CD8-positive, alpha-beta memory T cell (primary cell): ENCODE data around the gene UNC5B. TPM values are rescaled to one million over a fixed set of nuclear protein-coding genes. Genes with fewer than 3 reads are reported as not detected.

Source experiments
- CTCF ChIA-PET: fragments of 350-600 bp; sonication (Branson Sonifier 250); formaldehyde crosslinking; loops from one replicate; lab custom pipeline; 2021; ENCODE audit warnings: antibody characterized with exemption; lab: Charles Lee
- POLR2A ChIA-PET: fragments of 350-600 bp; sonication (Branson Sonifier 250); formaldehyde crosslinking; loops from one replicate; lab custom pipeline; 2021; ENCODE audit warnings: antibody characterized with exemption; lab: Charles Lee
- DNase-seq, 5 donors: peaks; one replicate each; pipeline versions ENCODE4 v3.0.0 to v3.0.0-alpha.2; 2020 to 2022; ENCODE audit warnings: mixed read lengths in 1 of 5
- H3K27ac ChIP-seq: one replicate; pipeline ENCODE4 v1.7.0; 2013; ENCODE audit warnings: low read depth, mild to moderate bottlenecking, low read length, moderate library complexity
- H3K27me3 ChIP-seq: 2 replicates; pipeline ENCODE4 v1.7.0; 2013; ENCODE audit warnings: low read length, mild to moderate bottlenecking; ENCODE audit not compliant: insufficient read depth, poor library complexity, severe bottlenecking
- H3K36me3 ChIP-seq: 2 replicates; pipeline ENCODE4 v1.7.0; 2013; ENCODE audit warnings: mild to moderate bottlenecking, low read length, moderate library complexity; ENCODE audit not compliant: insufficient read depth
- H3K4me1 ChIP-seq: 2 replicates; pipeline ENCODE4 v1.7.0; 2013; ENCODE audit warnings: mild to moderate bottlenecking, low read length, moderate library complexity; ENCODE audit not compliant: insufficient read depth
- H3K4me3 ChIP-seq: 2 replicates; pipeline ENCODE4 v1.7.0; 2013; ENCODE audit warnings: mild to moderate bottlenecking, low read length
- H3K9me3 ChIP-seq: 2 replicates; pipeline ENCODE4 v1.7.0; 2013; ENCODE audit warnings: mild to moderate bottlenecking, low read length
- H3K27ac Mint-ChIP-seq, 8 donors: one replicate each; pipeline ENCODE4 v1.8.0; 2020 to 2021; ENCODE audit warnings: mixed read lengths in 8 of 8, mild to moderate bottlenecking in 6 of 8, inconsistent platforms in 3 of 8, moderate library complexity in 3 of 8
- H3K27me3 Mint-ChIP-seq, 2 donors: one replicate each; pipeline ENCODE4 v1.8.0; 2020 to 2021; ENCODE audit warnings: mixed read lengths in 2 of 2, mild to moderate bottlenecking in 1 of 2, moderate library complexity in 1 of 2
- H3K36me3 Mint-ChIP-seq, 3 donors: one replicate each; pipeline ENCODE4 v1.8.0; 2020 to 2021; ENCODE audit warnings: mixed read lengths in 3 of 3, inconsistent platforms in 1 of 3, mild to moderate bottlenecking in 1 of 3
- H3K4me1 Mint-ChIP-seq, 3 donors: one replicate each; pipeline ENCODE4 v1.8.0; 2020 to 2021; ENCODE audit warnings: mixed read lengths in 3 of 3, inconsistent platforms in 1 of 3, mild to moderate bottlenecking in 1 of 3
- H3K4me3 Mint-ChIP-seq, 7 donors: one replicate each; pipeline ENCODE4 v1.8.0; 2020 to 2021; ENCODE audit warnings: mixed read lengths in 7 of 7, mild to moderate bottlenecking in 6 of 7, moderate library complexity in 4 of 7, inconsistent platforms in 2 of 7
- H3K9me3 Mint-ChIP-seq, 5 donors: one replicate each; pipeline ENCODE4 v1.8.0; 2020 to 2022; ENCODE audit warnings: mixed read lengths in 5 of 5, mild to moderate bottlenecking in 3 of 5, moderate library complexity in 2 of 5, inconsistent platforms in 1 of 5
- polyA plus RNA-seq: library from polyadenylated mRNA; unstranded; fragments of 300-500 nt; fragmentation: Illumina TruSeq; gene quantifications from one replicate; pipeline ENCODE4 v1.2.3, GENCODE V29; 2021
- total RNA-seq, 2 experiments: library from RNA; stranded (reverse); gene quantifications; one replicate each; pipeline ENCODE4 v1.2.3, GENCODE V29; 2021

The UNC5B gene
- total RNA-seq (under 1 TPM; 0.11 to 0.13 TPM), polyA plus RNA-seq (0.06 TPM)

DNA sequence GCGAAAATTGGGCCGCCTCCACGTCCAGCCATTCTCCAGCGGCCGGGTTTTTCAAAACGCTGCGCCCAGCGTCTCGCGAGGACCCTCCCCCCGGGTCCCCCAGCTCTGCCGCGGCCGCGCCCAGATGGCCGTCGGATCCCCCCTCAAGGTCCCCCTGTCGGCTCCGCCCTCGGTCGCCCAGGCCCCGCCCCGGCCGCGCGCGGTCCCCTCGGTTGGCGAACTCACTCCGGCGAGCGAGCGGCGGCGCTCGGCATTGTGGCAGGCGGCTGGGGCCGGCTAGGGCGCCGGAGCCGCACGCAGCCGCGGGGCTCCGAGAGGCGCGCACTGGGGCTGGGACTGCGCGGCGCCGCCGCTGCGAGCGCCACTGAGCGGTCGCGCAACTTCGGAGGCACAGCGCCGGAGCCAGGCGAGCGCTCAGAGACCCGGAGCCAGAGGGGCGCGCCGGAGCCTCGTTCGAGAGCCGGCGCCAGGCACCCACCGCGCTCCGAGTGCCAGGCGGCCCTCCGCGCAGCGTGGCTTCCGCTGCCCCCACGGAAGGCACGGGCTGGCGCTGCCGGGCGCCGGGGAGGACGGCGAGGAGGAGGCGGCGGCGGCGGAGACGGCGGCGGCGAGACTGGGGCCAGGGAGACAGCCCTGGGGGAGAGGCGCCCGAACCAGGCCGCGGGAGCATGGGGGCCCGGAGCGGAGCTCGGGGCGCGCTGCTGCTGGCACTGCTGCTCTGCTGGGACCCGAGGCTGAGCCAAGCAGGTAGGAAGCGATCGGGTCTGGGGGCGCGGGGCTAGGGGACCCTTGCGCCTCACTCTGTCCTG, at the start of gene UNC5B:
Gene UNC5B (plus strand): TSS at position 253 of the 809 bp plus-strand sequence. CDS start 416 bp downstream, at position 669.
- CTCF ChIA-PET = no interaction called here
- Histone ChIP-seq H3K36me3 (no peaks in the 10 kb centered on the region), H3K4me3 (peak within 1 kb of the TSS; percentile 49), H3K9me3 (no peaks in the 10 kb centered on the region), H3K4me1 (peaks cover 10% of the 10 kb centered on the region), H3K27ac (no peak within 1 kb of the TSS), H3K27me3 (peaks cover 47% of the 10 kb centered on the region)
- Mint-ChIP-seq H3K36me3 (no peaks in the 10 kb centered on the region), H3K4me1 (peaks cover 10 to 22% (median 18%) of the 10 kb centered on the region in 3 donors), H3K4me3 (peak within 1 kb of the TSS; percentile 61 to 87 (median 67)), H3K27me3 (peaks cover 38 to 71% of the 10 kb centered on the region in 2 donors), H3K9me3 (no peaks in the 10 kb centered on the region), H3K27ac (no peak within 1 kb of the TSS)
- peak in 3 of 5 donors; percentile 11 to 55 (median 27) for DNase-seq
- POLR2A ChIA-PET = no interaction called here

DNA sequence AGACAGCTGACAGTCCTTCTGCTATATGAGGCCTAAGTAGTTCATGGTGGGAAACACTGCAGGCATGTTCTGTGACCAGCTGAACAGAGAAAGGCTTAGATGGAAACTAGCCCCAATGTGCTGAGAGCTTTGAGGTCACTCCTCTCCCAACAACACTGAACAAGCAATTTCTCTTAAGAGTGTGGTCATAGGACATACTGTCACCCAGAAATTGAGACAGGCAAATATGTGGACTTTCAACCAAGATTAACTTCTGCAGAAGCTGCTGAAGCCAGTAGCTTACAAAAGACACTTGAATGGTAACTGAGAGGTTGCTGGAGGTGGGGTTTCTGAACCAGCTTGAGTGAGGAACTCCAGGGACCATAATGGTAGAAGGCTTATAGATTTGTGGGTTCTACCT, 38.9 kb upstream of the UNC5B start:
- no peak overlapping the region for H3K27ac ChIP-seq
- no peaks in the 10 kb centered on the region for H3K36me3 Mint-ChIP-seq
- H3K4me1 ChIP-seq = no peaks in the 10 kb centered on the region
- H3K27ac Mint-ChIP-seq = no peak overlapping the region
- POLR2A ChIA-PET = no interaction called here
- H3K27me3 Mint-ChIP-seq = peaks cover 0 to 8% of the 10 kb centered on the region in 2 donors
- no peaks in the 10 kb centered on the region for H3K9me3 ChIP-seq
- H3K4me3 ChIP-seq = no peak overlapping the region
- CTCF ChIA-PET = no interaction called here
- DNase-seq = no peak
- H3K4me1 Mint-ChIP-seq = no peaks in the 10 kb centered on the region
- no peak overlapping the region for H3K4me3 Mint-ChIP-seq
- H3K36me3 ChIP-seq = no peaks in the 10 kb centered on the region
- H3K27me3 ChIP-seq = no peaks in the 10 kb centered on the region
- H3K9me3 Mint-ChIP-seq = no peaks in the 10 kb centered on the region

DNA sequence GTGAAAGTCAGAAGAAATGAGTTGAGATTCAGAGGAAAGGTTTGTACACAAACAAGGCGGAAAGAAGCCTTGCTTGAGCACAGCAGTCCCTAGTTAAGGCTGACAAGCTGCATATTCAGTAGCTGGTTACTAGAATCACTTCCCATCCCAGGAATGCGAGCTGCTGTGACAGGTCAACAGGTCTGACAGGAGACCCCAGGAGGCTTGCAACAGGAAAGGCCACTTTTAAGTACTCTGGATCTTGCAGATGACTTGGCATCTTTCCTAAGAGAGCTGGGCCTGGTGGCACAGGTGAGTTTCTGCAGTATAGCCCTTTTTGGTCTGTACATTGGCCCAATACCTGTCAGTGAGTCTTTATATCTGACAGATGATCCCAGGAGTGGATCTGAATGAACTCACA, 35.7 kb upstream of the UNC5B start:
- Mint-ChIP-seq H3K9me3 (no peaks in the 10 kb centered on the region), H3K36me3 (no peaks in the 10 kb centered on the region), H3K27me3 (peaks cover 0 to 4% of the 10 kb centered on the region in 2 donors), H3K4me1 (no peaks in the 10 kb centered on the region), H3K4me3 (no peak overlapping the region), H3K27ac (no peak overlapping the region)
- H3K4me3 ChIP-seq = no peak overlapping the region
- DNase-seq = no peak
- H3K36me3 ChIP-seq = no peaks in the 10 kb centered on the region
- H3K4me1 ChIP-seq = no peaks in the 10 kb centered on the region
- H3K9me3 ChIP-seq = no peaks in the 10 kb centered on the region
- POLR2A ChIA-PET = no interaction called here
- H3K27me3 ChIP-seq = no peaks in the 10 kb centered on the region
- CTCF ChIA-PET = no interaction called here
- no peak overlapping the region for H3K27ac ChIP-seq

DNA sequence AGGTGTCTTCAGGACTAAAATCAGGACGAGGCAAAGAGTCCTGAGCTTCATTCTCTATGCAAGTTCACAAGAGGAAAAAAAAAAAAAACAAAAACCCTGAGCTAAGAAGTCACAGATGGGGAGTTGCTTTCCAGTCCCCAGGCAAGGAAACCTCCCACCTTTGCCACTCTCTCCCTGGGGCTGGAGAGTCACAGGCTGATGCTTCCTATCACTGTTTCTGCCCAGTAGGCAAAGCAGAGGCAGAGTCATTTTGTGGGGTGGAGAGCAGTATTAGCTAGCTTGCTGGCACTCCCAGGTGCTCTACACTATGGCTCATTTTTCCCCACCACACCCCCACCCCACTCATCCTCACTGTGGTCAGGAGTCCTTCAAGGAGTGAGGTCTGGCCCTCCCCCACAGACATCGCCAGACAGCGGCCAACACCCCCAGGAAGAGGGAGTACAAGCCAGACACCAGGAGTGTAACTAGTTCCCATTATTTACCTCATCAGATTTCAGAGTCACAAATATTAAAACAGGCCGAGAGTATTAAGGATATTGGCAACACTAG, 34.6 kb upstream of the UNC5B start:
- Histone ChIP-seq H3K9me3 (no peaks in the 10 kb centered on the region), H3K4me1 (no peaks in the 10 kb centered on the region), H3K4me3 (no peak overlapping the region), H3K36me3 (no peaks in the 10 kb centered on the region), H3K27ac (no peak overlapping the region), H3K27me3 (no peaks in the 10 kb centered on the region)
- POLR2A ChIA-PET = no interaction called here
- no peak overlapping the region for H3K27ac Mint-ChIP-seq
- H3K9me3 Mint-ChIP-seq = no peaks in the 10 kb centered on the region
- no peaks in the 10 kb centered on the region for H3K4me1 Mint-ChIP-seq
- CTCF ChIA-PET = no interaction called here
- no peak for DNase-seq
- no peak overlapping the region for H3K4me3 Mint-ChIP-seq
- H3K27me3 Mint-ChIP-seq = peaks cover 0 to 3% of the 10 kb centered on the region in 2 donors
- no peaks in the 10 kb centered on the region for H3K36me3 Mint-ChIP-seq

DNA sequence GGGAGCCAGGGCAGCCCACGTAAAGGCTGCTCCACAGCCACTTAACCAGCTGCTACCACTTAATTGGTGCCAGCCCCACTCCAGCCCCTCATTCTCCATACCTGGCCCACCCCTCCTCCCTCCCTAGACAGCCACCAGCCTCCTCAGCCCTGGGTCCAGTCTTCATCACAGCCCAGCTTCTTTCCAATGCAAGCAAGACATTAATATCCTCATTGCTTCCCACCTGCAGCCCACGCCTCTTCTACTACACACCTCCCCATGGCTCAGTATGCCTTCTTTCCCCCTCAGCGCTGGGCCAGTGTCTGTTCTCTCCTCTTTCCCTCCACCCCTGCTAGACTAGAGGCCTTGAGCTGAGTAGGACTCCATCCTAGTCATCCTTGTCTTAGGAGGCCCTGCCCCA, 33.5 kb upstream of the UNC5B start:
- Histone ChIP-seq H3K9me3 (no peaks in the 10 kb centered on the region), H3K27me3 (no peaks in the 10 kb centered on the region), H3K27ac (no peak overlapping the region), H3K4me3 (no peak overlapping the region), H3K4me1 (no peaks in the 10 kb centered on the region), H3K36me3 (no peaks in the 10 kb centered on the region)
- Mint-ChIP-seq H3K4me1 (no peaks in the 10 kb centered on the region), H3K27me3 (peaks cover 0 to 7% of the 10 kb centered on the region in 2 donors), H3K9me3 (no peaks in the 10 kb centered on the region), H3K4me3 (no peak overlapping the region), H3K36me3 (no peaks in the 10 kb centered on the region), H3K27ac (no peak overlapping the region)
- DNase-seq = no peak
- ChIA-PET CTCF (no interaction called here), POLR2A (no interaction called here)

DNA sequence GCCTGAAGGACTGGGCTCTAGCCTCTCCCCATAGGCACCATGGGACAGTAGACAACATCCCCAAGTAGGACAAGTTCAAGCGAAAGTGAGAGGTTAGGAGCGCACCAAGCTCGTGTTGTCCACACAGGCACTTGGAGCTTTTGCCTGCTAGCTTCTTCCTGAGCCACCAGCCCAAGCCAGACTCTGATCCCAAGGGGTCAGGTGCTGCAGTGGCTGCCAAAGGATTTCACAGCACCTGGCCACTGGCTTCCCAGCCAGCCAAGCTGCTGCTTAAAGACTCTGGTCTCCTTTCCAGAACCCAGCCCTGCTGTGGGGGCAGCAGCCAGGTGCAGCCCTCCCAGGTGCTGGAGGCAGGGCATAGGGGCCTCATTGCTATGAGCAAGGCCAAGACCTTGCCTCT, 33.0 kb upstream of the UNC5B start:
- Mint-ChIP-seq H3K27ac (no peak overlapping the region), H3K4me1 (no peaks in the 10 kb centered on the region), H3K27me3 (peaks cover under 1 to 7% of the 10 kb centered on the region in 2 donors), H3K4me3 (no peak overlapping the region), H3K9me3 (no peaks in the 10 kb centered on the region), H3K36me3 (no peaks in the 10 kb centered on the region)
- H3K4me1 ChIP-seq = no peaks in the 10 kb centered on the region
- no peaks in the 10 kb centered on the region for H3K27me3 ChIP-seq
- H3K36me3 ChIP-seq = no peaks in the 10 kb centered on the region
- H3K4me3 ChIP-seq = no peak overlapping the region
- no peaks in the 10 kb centered on the region for H3K9me3 ChIP-seq
- ChIA-PET POLR2A (no interaction called here), CTCF (no interaction called here)
- DNase-seq = no peak
- no peak overlapping the region for H3K27ac ChIP-seq

DNA sequence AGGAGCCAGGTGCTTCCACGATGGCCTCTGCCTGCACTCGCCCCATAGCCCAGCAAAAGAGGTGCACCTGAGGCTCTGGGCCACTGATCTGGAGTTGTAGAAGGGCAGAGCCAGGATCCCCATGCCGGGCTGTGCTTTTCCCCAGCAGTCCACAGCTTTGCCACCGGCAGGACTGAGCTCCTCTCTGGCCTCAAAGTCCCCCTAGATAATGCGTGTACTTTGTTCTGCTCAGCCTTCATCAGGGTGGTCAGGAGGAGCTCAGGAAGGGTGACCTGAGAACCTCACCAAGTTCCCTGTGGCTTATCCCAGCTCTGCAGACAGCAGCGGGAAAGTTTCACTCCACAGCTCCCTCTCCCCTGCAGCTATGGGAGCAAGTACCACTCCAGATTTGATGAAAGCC, 27.9 kb upstream of the UNC5B start:
- no peaks in the 10 kb centered on the region for H3K4me1 Mint-ChIP-seq
- Histone ChIP-seq H3K4me1 (no peaks in the 10 kb centered on the region), H3K9me3 (no peaks in the 10 kb centered on the region), H3K4me3 (no peak overlapping the region), H3K36me3 (no peaks in the 10 kb centered on the region), H3K27me3 (no peaks in the 10 kb centered on the region), H3K27ac (no peak overlapping the region)
- H3K27ac Mint-ChIP-seq = no peak overlapping the region
- ChIA-PET CTCF (no interaction called here), POLR2A (no interaction called here)
- DNase-seq = no peak
- H3K36me3 Mint-ChIP-seq = no peaks in the 10 kb centered on the region
- no peak overlapping the region for H3K4me3 Mint-ChIP-seq
- peaks cover 6 to 33% of the 10 kb centered on the region in 2 donors for H3K27me3 Mint-ChIP-seq
- H3K9me3 Mint-ChIP-seq = no peaks in the 10 kb centered on the region

DNA sequence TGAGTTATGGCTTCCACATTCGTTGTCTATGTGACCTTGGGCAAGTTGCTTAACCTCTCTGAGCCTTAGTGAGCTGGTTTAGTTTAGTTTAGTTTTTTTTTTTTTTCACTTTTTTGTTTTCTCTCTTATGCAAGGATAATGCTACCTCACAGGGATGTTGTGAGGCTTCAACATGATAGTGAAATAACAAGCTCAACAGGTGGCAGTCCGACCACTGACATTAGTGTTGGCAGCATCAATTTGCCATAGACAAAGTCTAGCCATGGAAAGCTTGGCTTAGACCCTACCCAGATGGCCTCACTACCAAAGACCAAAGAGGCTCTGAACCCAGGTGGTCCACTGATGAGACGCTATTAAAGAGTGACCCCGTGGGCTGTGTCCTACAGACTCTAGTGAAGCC, 27.2 kb upstream of the UNC5B start:
- CTCF ChIA-PET = no interaction called here
- H3K4me1 ChIP-seq = no peaks in the 10 kb centered on the region
- H3K9me3 Mint-ChIP-seq = no peaks in the 10 kb centered on the region

More for the DNA sequence above, 27.2 kb upstream of the UNC5B start:
- Histone ChIP-seq H3K27ac (no peak overlapping the region), H3K4me3 (no peak overlapping the region), H3K9me3 (no peaks in the 10 kb centered on the region), H3K36me3 (no peaks in the 10 kb centered on the region), H3K27me3 (no peaks in the 10 kb centered on the region)
- Mint-ChIP-seq H3K27ac (no peak overlapping the region), H3K4me1 (no peaks in the 10 kb centered on the region), H3K36me3 (no peaks in the 10 kb centered on the region), H3K4me3 (no peak overlapping the region), H3K27me3 (peaks cover 6 to 34% of the 10 kb centered on the region in 2 donors)
- no peak for DNase-seq
- POLR2A ChIA-PET = no interaction called here
